Type B pancreatic cell (in vitro differentiated cells): ENCODE results near the gene EMSY. TPM values are rescaled to one million over a fixed set of nuclear protein-coding genes. Genes with fewer than 3 reads are reported as not detected.
"Not testable (repeated sequence)": the region's sequence is repeated elsewhere in the genome, so short reads cannot be mapped to it uniquely, and the experiment has no call there.

Experiments used
- DNase-seq: peaks from one replicate; pipeline ENCODE4 v3.0.0; 2021; ENCODE audit warnings: mixed read lengths; ENCODE audit not compliant: unreplicated experiment; ENCODE audit errors: extremely low spot score
- H3K27ac Mint-ChIP-seq: 2 replicates; pipeline ENCODE4 v1.8.0; 2021; ENCODE audit warnings: mild to moderate bottlenecking, mixed read lengths
- H3K27me3 Mint-ChIP-seq: 2 replicates; pipeline ENCODE4 v1.8.0; 2021; ENCODE audit warnings: mixed read lengths
- H3K36me3 Mint-ChIP-seq: 2 replicates; pipeline ENCODE4 v1.8.0; 2021; ENCODE audit warnings: mixed read lengths
- H3K4me1 Mint-ChIP-seq: one replicate; pipeline ENCODE4 v1.8.0; 2021; ENCODE audit warnings: mixed read lengths; ENCODE audit not compliant: unreplicated experiment
- H3K4me3 Mint-ChIP-seq: 2 replicates; pipeline ENCODE4 v1.8.0; 2021; ENCODE audit warnings: mild to moderate bottlenecking, mixed read lengths
- H3K9me3 Mint-ChIP-seq: 2 replicates; pipeline ENCODE4 v1.8.0; 2021; ENCODE audit warnings: mixed read lengths
- CTCF ChIP-seq: fragments of 200-600 bp; sonication (generic); conservative IDR thresholded peaks from 2 replicates; pipeline ENCODE4 v1.5.0; 2021; ENCODE audit warnings: antibody characterized with exemption, mild to moderate bottlenecking
- total RNA-seq: library from RNA; stranded (reverse); gene quantifications from 2 replicates; pipeline ENCODE4 v1.2.1, GENCODE V29; 2021; ENCODE audit warnings: low replicate concordance

Gene EMSY
- total RNA-seq, 1 donor from 2014 or later = 32.3 TPM

GRCh38 chr11:76568621-76569020, 123.8 kb downstream of the EMSY start:
- H3K9me3 Mint-ChIP-seq = peaks cover 6% of the 10 kb centered on the region
- H3K27me3 Mint-ChIP-seq = no peaks in the 10 kb centered on the region
- no peaks in the 10 kb centered on the region for H3K36me3 Mint-ChIP-seq
- no peak overlapping the region for H3K4me3 Mint-ChIP-seq
- no peak overlapping the region for H3K27ac Mint-ChIP-seq
- no peak for DNase-seq
- TF ChIP-seq CTCF = no peak
- no peaks in the 10 kb centered on the region for H3K4me1 Mint-ChIP-seq

GRCh38 chr11:76572181-76572875, 127.5 kb downstream of the EMSY start:
- DNase-seq, H3K36me3 Mint-ChIP-seq, H3K27ac Mint-ChIP-seq, H3K4me1 Mint-ChIP-seq, H3K27me3 Mint-ChIP-seq, H3K9me3 Mint-ChIP-seq, H3K4me3 Mint-ChIP-seq: not testable (repeated sequence)

GRCh38 chr11:76574406-76574805, 129.6 kb downstream of the EMSY start:
- Mint-ChIP-seq H3K27me3 (no peaks in the 10 kb centered on the region), H3K4me1 (peaks cover 16% of the 10 kb centered on the region), H3K9me3 (peaks cover 5% of the 10 kb centered on the region), H3K36me3 (no peaks in the 10 kb centered on the region), H3K4me3 (no peak overlapping the region), H3K27ac (no peak overlapping the region)
- DNase-seq = no peak
- no peak for TF ChIP-seq CTCF

- Mint-ChIP-seq H3K27me3 (no peaks in the 10 kb centered on the region), H3K27ac (no peak overlapping the region), H3K9me3 (peaks cover 5% of the 10 kb centered on the region), H3K4me1 (peaks cover 16% of the 10 kb centered on the region), H3K4me3 (no peak overlapping the region), H3K36me3 (no peaks in the 10 kb centered on the region)
- DNase-seq = no peak
- no peak for TF ChIP-seq CTCF
Observed at GRCh38 chr11:76574879-76575278, 130.1 kb downstream of the EMSY start.

- Mint-ChIP-seq H3K36me3 (no peaks in the 10 kb centered on the region), H3K27me3 (no peaks in the 10 kb centered on the region), H3K4me3 (peak overlapping the region; percentile 43), H3K4me1 (peaks cover 16% of the 10 kb centered on the region), H3K9me3 (peaks cover 5% of the 10 kb centered on the region), H3K27ac (peak overlapping the region; percentile 90)
- no peak for DNase-seq
- no peak for TF ChIP-seq CTCF
Observed at GRCh38 chr11:76577226-76577920, 132.6 kb downstream of the EMSY start.

GRCh38 chr11:76577921-76578653, 133.3 kb downstream of the EMSY start:
- no peaks in the 10 kb centered on the region for H3K36me3 Mint-ChIP-seq
- H3K4me1 Mint-ChIP-seq = peaks cover 16% of the 10 kb centered on the region
- peak overlapping the region; percentile 29 for H3K4me3 Mint-ChIP-seq
- no peak for TF ChIP-seq CTCF
- H3K27me3 Mint-ChIP-seq = no peaks in the 10 kb centered on the region
- DNase-seq = no peak
- peak overlapping the region; percentile 80 for H3K27ac Mint-ChIP-seq
- H3K9me3 Mint-ChIP-seq = peaks cover 5% of the 10 kb centered on the region
